Measurements from ENCODE around the gene NAXE. TPM values are rescaled to one million over a fixed set of nuclear protein-coding genes. Genes with fewer than 3 reads are reported as not detected.

NAXE gene
- total RNA-seq, 1 donor from 2014 or later: 55.1 TPM

Other genes starting within 250 kb of the NAXE start
- gene RHBG, start 222.6 kb upstream of the NAXE start, total RNA-seq: not detected
- 38.7 TPM for gene MEF2D, start 91.0 kb upstream of the NAXE start, total RNA-seq
- 0.55 TPM for gene IQGAP3, start 19.2 kb upstream of the NAXE start, total RNA-seq
- not detected for gene TTC24, start 12.1 kb upstream of the NAXE start, total RNA-seq
- gene GPATCH4, start 9.7 kb downstream of the NAXE start, total RNA-seq: 40.4 TPM
- 0.35 TPM for gene HAPLN2, start 27.6 kb downstream of the NAXE start, total RNA-seq
- 0.16 TPM for gene BCAN, start 50.3 kb downstream of the NAXE start, total RNA-seq
- 49.5 TPM for gene NES, start 85.6 kb downstream of the NAXE start, total RNA-seq
- 6.7 TPM for gene CRABP2, start 113.8 kb downstream of the NAXE start, total RNA-seq
- 20.0 TPM for gene METTL25B, start 136.7 kb downstream of the NAXE start, total RNA-seq
- gene ISG20L2, start 137.0 kb downstream of the NAXE start, total RNA-seq: 24.4 TPM
- gene MRPL24, start 149.3 kb downstream of the NAXE start, total RNA-seq: 89.6 TPM
- 154 TPM for gene HDGF, start 159.9 kb downstream of the NAXE start, total RNA-seq
- 64.4 TPM for gene PRCC, start 175.8 kb downstream of the NAXE start, total RNA-seq
- gene SH2D2A, start 225.1 kb downstream of the NAXE start, total RNA-seq: 4.7 TPM

Measured in mesenteric fat pad (tissue), 1 donor.